ENCODE results near the gene MBOAT1.
"Not testable (repeated sequence)": the region's sequence is repeated elsewhere in the genome, so short reads cannot be mapped to it uniquely, and the experiment has no call there.

Gene MBOAT1

GRCh38 chr6:20202324-20202658 is 10.0 kb downstream of the MBOAT1 start:
- DNase-seq: no peak

GRCh38 chr6:20200761-20201630 is 11.3 kb downstream of the MBOAT1 start:
- DNase-seq: no peak

- no peak for DNase-seq
Observed at GRCh38 chr6:20198775-20199174, 13.5 kb downstream of the MBOAT1 start.

- no peak for DNase-seq
Observed at GRCh38 chr6:20198156-20198774, 14.0 kb downstream of the MBOAT1 start.

- DNase-seq: no peak
Observed at GRCh38 chr6:20197251-20197650, 15.0 kb downstream of the MBOAT1 start.

- DNase-seq: no peak
Observed at GRCh38 chr6:20192625-20193024, 19.6 kb downstream of the MBOAT1 start.

GRCh38 chr6:20191992-20192391 is 20.3 kb downstream of the MBOAT1 start:
- DNase-seq: no peak

GRCh38 chr6:20188630-20189075 is 23.6 kb downstream of the MBOAT1 start:
- no peak for DNase-seq

GRCh38 chr6:20186981-20187380 is 25.3 kb downstream of the MBOAT1 start:
- DNase-seq: no peak

GRCh38 chr6:20183706-20184105 is 28.6 kb downstream of the MBOAT1 start:
- DNase-seq: no peak

- DNase-seq: no peak
Observed at GRCh38 chr6:20182926-20183521, 29.2 kb downstream of the MBOAT1 start.

- DNase-seq: no peak
Observed at GRCh38 chr6:20182069-20182468, 30.2 kb downstream of the MBOAT1 start.

- DNase-seq: no peak
Observed at GRCh38 chr6:20180935-20181334, 31.3 kb downstream of the MBOAT1 start.

- DNase-seq: not testable (repeated sequence)
Observed at GRCh38 chr6:20179287-20180045, 32.8 kb downstream of the MBOAT1 start.

GRCh38 chr6:20178327-20178726 is 33.9 kb downstream of the MBOAT1 start:
- no peak for DNase-seq

- DNase-seq: no peak
Observed at GRCh38 chr6:20175810-20176410, 36.4 kb downstream of the MBOAT1 start.

- DNase-seq: no peak
Observed at GRCh38 chr6:20173833-20174792, 38.2 kb downstream of the MBOAT1 start.

- no peak for DNase-seq
Observed at GRCh38 chr6:20172842-20173456, 39.3 kb downstream of the MBOAT1 start.

- no peak for DNase-seq
Observed at GRCh38 chr6:20170455-20171148, 41.7 kb downstream of the MBOAT1 start.

- DNase-seq: no peak
Observed at GRCh38 chr6:20169786-20170185, 42.5 kb downstream of the MBOAT1 start.

Data from 8988T (cell line).